GM21786 (cell line): ENCODE data around the gene RPS6KA2.

Experiments
- ATAC-seq: cut with Tn5 transposase; IDR thresholded peaks from one replicate; pipeline ENCODE4 v1.9.1; 2021; ENCODE audit not compliant: unreplicated experiment

Gene RPS6KA2

DNA sequence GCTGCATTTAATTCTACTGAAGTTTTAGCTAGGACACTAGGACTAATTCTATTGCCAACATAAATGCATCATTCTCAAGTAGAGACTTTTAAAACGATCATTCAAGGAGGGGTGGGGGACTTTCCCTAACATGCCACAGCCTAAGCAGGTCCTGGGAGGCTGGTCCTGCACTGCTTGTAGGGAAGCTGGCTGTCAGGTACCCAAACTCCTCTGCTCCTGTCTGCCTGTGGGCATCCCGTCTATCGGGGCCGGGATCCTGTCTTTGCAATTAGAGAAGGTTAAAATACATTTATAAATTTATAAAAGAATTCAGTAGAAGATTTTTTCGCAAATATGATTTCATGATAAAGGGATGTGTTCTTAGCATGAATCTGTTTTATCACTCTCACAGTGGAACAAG, 192.7 kb downstream of the RPS6KA2 start:
- ATAC-seq: no peak

DNA sequence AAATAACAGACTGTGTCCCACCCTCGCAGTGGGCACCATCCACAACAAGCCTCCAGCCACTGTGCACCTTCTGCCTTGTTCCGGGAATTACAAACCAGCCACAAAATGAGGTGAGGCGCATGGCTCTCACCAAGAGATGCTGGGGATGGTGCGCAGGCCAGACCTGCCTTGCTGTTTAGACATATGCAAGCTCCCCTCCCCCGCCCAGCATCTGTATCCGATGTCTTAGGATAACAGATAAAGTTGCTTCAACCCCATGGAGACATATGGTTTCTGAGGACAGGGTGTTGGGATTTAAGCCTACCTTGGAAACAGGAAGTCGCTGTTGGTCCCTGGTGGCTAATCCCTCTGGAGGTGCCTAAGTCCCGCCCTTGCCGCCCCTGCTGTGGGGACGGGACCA, 194.0 kb downstream of the RPS6KA2 start:
- no peak for ATAC-seq

DNA sequence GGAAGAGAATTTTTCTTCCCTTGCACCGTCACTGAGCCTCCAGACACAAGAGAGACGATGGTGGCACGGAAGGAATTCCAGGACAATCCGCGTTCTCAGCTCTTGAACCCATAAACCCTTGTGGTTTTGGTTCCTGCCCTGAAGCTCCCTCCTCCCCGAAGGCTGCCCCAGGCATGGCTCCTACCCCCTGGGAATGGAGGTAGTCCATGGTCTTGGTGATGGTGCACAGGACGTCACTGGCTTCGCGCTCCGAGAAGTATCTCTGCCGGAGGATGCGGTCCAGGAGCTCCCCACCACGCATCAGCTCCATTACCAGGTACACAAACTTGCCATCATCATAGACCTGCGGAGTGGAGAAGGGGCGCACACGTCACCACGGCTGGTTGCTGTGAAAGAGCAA, 196.8 kb downstream of the RPS6KA2 start:
- ATAC-seq: no peak

DNA sequence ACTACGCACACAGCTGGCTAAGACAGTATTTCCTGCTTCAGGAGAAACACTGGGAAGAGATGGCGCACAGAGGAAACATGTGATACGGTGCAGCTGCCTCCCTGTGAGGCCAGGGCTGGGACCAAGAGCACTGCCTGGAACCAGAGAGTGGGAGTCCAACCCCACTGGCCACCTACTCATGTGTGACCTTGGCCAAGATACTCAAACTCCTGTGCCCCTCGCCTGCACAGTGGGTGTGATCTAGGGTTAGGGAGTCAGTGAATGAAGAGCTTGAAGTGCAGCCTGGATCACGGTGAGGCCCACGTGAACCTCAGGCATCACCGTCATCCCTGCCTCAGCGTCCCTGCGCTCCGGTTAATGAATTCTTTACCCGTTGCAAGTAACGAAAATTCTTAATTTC, 202.6 kb downstream of the RPS6KA2 start:
- no peak for ATAC-seq

DNA sequence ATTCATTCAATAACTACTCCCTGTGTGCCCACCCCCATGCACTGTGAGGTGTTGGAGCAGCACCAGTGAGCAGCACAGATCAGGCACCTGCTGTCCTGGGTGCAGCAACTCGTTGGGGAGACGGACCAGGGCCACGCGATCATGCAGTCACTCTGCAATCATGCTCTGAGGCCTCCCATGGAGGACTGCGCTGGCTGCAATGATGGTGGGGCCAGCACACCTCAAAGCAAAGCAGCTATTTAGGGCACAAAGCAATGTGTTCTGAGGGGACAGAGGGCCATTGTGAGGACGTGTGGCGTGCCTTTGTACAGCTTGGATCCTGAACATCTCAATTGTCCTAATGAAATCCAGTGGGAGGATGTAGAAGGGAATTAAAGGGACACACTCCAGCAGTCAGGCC, 203.3 kb downstream of the RPS6KA2 start:
- no peak for ATAC-seq

DNA sequence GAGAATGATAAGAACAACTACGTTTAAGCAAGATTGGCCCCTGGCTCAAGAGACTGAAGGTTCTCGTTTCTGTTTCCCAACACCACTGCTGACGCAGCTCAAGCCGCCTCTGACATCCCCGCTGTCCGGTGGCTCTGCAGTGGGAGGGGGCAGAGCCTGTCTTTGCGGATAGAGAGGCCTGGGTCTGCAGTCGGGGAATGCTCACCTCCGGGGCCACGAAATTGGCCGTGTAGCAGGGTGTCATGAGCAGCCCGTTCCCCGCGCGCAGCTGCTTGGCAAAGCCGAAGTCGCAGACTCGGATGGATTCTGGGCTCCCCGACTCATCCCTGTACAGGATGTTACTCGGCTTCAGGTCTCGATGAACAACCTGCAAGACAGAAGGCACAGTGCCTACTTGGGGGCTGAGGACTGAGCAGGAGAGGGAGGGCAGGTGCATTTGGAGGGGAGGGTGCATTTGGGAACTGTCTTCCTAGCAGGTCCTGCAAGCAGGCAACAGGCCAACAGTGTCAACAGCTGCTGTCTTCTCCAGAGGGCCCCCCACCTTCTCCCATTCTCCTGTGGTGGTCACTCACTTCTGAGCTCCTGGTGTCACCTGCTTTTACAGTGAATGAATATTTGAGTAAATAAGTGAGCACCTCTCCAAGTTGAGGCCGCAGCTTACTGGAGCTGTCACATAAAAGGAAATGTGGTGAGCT, 203.9 kb downstream of the RPS6KA2 start:
- ATAC-seq: no peak

DNA sequence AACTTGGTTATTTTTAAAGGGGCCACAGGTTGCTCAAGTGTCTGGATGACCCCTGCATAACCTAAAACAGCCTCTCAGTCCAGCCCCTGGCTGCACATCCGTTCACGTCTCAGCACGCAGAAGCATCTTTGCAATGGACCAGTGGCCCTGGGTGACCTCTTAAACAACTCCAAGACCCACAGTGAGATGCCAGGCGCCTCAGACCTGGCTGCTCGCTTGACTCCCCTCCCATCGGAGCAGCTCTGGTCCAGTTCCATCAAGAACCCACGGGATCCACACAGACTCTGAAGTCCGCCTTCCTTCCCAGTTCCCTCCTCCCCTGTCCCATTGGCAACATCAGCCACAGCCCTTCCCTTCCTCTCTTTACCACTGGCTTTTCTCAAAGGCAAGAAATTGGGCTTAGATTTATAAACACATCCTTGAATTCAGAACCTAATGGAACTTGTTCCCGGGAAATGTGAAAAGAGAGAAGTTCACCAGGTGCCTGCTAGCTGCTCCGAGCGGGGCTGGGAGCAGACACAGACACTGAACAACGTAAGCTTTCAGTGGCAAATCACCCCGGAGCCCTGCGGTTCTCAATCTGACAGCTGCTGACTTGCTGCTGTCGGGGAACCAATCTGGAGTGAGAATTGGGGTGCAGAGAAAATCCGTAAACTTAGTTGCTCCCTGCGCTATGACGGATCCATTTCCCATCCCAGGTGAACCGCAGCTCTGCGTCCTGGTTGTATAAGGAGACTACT, 204.7 kb downstream of the RPS6KA2 start:
- ATAC-seq: no peak

DNA sequence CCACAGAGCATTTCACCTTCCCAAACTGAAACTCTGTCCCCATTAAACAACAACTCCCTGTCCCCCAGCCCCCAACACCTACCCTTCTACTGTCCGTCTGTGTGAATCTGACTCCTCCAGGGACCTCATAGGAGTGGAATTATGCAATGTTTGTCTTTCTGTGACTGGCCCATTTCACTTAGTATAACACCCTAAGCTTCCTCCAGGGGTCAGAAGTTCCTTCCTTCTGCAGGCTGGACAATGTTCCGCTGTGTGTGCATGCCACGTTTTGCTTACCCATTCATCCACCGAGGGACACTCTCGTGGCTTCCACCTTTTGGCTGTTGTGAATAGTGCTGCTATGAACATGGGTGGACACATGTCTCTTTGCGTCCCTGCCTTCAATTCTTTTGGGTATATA, 206.7 kb downstream of the RPS6KA2 start:
- no peak for ATAC-seq

DNA sequence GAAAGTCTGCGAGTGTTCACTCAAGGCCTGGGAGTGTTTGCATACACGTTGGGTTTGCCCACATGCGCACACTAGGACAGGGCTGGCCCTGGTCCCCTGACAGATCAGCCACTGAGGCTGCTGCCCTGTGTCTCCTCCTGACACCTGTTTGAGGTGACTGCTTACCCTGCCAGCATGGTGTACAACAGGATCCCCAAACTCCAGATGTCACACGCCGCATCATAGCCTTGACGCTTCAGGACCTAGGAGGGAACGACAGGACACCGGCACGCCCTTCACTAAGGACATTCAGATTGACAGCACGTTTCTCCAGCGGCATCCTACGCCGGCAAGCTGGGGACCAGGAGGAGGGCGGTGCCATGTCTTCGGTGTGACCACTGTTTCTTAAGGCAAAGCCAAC, 207.3 kb downstream of the RPS6KA2 start:
- peak; percentile 3 for ATAC-seq

DNA sequence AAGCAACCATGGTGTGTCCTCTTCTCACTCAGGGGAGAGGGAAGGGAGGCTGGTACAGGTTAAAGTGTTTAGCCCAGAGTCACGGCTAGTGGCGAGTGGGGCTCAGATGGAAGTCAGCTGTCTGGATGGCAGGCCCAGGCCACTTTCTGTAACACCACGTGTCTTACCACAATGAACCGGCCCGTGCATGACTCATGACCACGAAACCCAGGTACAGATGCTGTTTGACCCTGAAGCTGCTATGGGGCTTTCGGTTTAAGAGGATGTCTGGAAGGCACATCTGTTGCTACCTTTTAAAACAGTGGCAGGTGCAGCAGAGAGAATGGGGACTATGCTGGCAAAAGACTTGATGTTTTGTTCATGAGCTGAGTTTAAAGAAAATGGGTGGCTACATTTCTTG, 207.8 kb downstream of the RPS6KA2 start:
- peak; percentile 96 for ATAC-seq

DNA sequence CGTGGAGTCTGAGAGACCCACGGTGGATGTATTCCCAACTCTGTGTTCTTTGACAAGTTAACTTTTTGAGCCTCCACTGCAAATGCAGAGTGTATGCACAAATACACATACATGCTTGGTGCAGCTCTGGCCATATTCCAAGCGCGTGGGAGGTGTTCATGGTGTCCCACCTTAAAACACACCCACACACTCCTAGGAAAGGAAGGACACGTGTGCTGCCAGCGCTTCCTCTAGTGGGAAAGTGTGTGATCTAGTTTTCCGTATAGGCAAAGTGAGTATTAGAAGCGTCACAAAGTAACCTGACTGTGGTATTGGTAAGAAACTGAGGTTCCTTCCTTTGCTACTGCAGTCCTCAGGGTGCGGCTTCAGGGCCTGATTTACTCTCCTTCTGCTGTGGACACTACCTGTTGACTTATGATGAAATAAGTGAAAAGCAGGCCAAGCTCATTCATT, 208.3 kb downstream of the RPS6KA2 start:
- ATAC-seq: no peak

DNA sequence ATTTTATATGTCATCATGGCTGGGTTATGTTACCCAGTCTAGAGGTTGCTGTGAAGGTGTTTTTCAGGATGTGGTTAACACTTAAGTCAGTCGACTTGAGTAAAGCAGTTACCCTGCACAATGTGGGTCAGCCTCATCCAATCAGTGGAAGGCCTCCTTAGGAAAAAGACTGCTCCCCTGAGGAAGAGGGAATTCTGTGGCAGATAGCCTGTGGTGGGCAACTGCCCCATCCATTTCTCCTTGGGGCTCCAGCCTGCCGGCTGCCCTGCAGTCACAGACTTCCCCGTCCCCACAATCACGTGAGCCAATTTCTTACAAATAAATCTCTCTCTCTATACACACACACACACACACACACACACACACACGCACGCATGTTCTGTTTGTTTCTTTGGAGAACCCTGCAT, 209.8 kb downstream of the RPS6KA2 start:
- ATAC-seq: peak; percentile 38

DNA sequence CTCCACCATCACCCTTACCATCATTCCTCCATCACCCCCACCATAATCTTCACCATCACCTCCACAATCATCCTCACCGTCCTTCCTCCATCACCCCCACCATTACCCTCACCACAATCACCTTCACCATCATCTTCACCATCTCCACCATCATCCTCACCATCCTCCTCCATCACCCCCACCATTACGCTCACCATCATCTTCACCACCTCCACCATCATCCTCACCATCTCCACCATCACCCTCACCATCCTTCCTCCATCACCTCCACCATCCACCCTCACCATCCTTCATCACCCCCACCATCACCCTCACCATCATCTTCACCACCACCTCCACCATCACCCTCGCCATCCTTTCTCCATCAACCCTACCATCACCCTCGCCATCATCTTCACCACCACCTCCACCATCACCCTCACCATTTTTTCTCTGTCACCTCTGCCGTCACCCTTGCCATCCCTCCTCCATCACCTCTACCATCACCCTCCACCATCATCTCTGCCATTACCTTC, 211.2 kb downstream of the RPS6KA2 start:
- ATAC-seq: no peak

DNA sequence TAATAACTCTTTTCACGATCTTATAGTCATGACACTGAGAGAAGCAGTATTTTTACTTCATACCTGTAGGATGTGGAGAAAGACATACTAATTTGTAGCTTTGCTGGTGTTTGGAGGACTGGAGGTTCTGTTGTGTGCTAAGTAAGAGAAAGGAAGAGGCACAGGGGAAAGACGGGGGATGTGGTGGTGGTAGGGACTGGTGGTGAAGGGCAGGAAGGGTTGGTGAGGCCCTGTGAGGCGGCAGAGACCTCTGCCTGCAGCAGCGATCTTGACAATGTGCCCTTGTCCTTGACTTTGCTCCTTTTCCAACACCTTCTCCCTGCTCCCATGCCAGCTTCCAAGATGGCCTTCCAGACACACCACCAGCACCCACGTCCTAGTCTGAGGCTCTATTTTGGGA, 211.7 kb downstream of the RPS6KA2 start:
- ATAC-seq: no peak

DNA sequence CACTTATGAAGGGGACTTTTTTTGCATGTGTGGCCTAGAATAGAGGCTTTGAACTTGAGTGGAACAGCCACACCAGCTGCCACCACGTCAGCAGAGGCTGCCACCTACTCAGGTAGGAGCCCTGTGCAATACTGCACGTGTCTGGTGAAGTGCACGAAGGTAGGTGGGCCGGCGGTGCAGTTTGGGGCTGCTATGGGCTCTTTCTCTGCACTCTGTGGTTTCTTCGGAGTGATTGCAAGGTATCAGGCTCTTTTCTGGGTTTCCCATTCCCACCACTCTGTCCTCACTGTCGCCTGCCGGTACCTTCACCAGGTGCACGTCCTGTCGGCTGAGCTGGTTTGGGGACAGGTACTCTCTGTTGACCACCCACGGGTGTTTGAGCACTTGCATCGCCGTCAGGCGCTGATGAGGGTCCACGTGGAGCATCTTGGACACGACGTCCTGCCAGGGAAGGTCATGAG, 213.5 kb downstream of the RPS6KA2 start:
- ATAC-seq: no peak

DNA sequence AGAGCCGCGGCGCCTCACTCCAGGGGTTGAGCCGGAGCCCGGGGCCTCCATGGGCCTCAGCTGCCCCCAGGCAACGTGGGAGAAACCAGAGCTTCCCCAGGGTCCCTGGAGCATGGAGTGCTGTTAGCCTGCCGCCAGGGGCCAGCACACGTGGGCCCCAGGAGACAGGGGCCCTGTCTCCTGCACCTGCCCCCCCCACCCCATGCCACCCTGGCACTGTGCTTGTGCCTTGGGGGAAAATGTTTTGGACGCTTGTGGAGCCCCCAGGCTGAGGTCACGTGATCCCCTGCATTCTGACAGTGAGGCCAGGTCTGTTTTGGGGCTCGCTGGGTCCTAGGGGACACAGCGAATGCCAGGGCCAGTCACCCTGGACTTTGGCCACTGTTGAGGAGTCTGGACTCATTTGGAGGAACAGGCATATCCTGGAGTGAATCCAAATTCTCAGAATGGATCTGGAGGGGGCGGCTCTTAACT, 214.1 kb downstream of the RPS6KA2 start:
- ATAC-seq: no peak

DNA sequence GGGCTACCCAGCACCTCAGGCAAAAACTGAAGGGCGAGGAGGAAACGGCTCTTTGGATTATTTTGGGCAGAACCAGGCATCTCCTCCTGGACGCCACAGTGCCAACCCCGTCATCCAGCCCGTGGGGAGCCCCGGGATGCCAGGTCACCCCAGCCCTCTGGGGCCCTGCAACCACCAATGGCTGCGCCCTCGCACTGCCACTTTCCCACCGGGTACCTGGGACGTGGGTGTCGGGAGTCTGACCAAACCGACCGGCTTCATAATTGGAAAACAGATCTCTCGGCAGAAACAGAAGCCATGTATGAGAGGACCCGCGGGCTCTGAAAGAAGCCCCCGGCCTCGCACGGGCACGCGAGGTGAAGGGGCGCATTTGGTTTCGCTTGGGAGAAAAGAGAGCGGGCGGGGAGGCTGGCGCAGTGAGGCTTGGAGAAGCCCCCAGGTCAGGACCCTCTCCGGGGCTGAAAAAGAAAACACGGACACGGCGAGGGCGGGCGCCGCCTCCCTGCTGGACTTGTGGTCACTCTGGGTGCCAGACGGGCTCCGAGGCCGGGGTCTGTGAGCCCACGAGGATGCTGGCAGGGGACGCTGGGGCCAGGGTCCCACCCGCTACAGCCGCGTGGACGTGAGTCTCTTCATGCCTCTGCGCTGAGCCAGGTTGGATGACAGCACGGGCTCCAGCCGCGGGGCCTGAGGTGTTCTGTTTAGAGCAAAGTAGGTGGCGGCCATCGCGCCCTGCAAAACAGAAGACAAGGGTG, 214.7 kb downstream of the RPS6KA2 start:
- no peak for ATAC-seq

DNA sequence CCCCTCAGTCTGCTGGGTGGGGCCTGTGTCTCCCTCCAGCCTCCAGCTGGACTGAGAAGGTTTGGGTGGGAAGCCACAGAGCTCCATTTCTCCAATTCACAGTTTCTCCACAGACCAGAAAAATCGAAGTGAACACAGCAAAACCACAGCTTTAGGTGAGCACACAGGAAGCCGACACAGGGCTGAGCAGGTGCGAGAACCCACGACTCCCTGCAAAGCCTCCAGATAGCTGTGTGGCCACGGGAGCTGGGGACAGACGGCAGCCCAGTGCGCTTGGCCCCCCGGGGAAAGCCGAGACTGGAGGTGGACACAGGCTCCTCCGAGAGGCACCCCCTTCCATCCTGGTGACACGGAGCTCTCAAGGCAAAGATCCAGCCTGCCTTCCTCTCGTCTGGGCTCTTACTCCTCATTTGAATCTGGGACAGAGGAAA, 215.3 kb downstream of the RPS6KA2 start:
- ATAC-seq: no peak

DNA sequence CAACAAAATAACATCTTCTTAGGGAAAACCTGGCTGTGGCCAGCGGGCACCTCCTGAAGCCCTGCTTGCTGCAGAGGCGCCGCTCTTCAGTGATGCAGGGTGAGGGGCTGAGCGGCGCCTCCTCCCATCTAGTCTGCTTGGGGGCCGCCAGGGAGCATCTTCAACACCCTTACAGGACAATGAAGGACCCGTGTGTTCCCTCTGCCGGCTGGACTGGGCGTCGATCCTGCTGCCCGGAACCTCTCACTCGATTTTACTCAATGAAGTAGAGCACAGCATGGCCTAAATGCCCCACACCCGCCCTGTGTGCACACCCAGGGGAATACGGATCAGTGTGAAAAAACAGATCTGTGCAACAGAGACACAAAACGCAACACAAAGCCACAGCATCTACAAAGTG, 215.8 kb downstream of the RPS6KA2 start:
- no peak for ATAC-seq

DNA sequence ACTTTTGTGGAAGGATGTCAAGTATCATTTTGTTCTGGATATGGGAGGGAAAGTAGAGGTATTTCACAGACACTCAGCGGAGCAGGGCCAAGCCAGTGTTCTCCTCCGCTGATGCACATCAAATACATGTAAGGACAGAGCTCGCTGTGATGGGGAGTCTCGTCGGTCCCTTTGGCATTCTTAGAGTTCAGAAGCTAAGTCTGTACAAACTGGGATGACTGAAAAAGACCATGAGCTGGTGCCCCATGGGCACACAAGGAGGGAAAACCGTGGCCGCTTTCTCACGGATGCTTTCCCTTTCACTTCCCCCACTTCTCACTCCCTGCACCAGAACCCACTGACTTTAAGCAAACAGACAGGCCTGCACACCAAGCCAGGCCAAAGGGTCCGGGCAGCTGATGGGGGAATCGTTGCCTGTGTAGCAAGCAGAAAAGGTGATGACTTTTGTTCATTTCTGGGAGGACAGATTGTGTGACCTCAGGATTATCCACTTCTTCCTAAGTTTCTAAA, 216.6 kb downstream of the RPS6KA2 start:
- no peak for ATAC-seq
